Measurements from ENCODE around the gene CITED2. TPM values are rescaled to one million over a fixed set of nuclear protein-coding genes. Genes with fewer than 3 reads are reported as not detected.

Gene CITED2
- total RNA-seq, 1 experiment from 2014 or later = 46.1 TPM

DNA sequence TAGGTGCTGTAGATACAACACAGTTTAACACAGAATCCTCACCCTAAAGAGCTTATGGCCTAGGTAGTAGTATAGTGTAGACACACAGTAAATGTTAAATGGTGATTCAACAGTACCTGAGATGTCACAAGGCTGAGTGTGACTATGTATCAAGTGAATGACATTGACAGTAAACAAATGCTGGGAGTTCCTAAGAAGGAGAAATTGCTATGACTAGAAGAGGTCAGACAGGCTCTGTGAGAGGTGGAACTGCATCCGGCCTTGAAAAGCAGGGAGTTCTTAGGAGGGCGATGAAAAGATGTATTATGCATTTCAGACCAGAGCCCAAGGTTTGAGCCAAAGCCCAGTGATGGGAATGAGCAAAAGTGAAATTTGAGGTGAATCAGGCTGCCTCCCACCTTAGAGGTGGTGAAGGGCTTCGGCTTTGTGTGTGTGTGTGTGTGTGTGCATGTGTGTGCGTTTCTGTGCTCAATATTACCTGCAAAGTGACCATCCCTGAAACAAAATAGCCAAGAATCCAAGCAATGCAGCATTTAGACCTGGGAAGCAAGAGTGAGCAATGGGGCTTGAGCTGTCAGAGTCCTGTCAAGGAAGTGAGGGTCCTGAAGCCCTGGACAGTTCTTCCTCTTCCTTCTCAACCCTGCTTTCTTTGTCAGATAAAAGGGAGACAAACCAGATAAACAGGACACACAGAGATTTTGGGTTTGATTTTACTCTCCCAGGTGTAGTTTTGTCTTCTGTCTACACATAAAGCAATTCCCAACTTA, 32.3 kb upstream of the CITED2 start:
- Histone ChIP-seq H3K79me2 (ENCODE audit: insufficient read depth, low read length) (no peaks in the 10 kb centered on the region), H3K4me3 (replicated peaks in 1 of 2; ENCODE audit: low read depth in 1 of 2, low read length in 2 of 2) (no peak overlapping the region), H4K20me1 (ENCODE audit: insufficient read depth) (no peaks in the 10 kb centered on the region), H3K9me2 (ENCODE audit: insufficient read depth) (no peaks in the 10 kb centered on the region), H2AFZ (ENCODE audit: low read depth, low read length, poor library complexity, severe bottlenecking) (no peak overlapping the region), H3K36me3 (ENCODE audit: control insufficient read depth in 1 of 2, insufficient read depth in 2 of 2, low read length in 2 of 2) (no peaks in the 10 kb centered on the region), H3K9me3 (ENCODE audit: control insufficient read depth in 1 of 2, insufficient read depth in 1 of 2, low read depth in 1 of 2, low read length in 2 of 2) (no peaks in the 10 kb centered on the region), H3K27me3 (ENCODE audit: insufficient read depth, low read length) (no peaks in the 10 kb centered on the region), H3K27ac (ENCODE audit: low read depth, low read length) (no peak overlapping the region), H3K9ac (ENCODE audit: low read length) (no peak overlapping the region), H3K4me2 (ENCODE audit: low read length) (no peak overlapping the region), H3K4me1 (ENCODE audit: control insufficient read depth in 1 of 2, insufficient read depth in 2 of 2, low read length in 2 of 2) (peaks cover 0 to 11% of the 10 kb centered on the region in 2 experiments; a peak in 3 of 4 replicates)
- DNase-seq (ENCODE audit: low read depth, low spot score) (no peak), ATAC-seq (no peak)
- TF ChIP-seq, protein P1, sequence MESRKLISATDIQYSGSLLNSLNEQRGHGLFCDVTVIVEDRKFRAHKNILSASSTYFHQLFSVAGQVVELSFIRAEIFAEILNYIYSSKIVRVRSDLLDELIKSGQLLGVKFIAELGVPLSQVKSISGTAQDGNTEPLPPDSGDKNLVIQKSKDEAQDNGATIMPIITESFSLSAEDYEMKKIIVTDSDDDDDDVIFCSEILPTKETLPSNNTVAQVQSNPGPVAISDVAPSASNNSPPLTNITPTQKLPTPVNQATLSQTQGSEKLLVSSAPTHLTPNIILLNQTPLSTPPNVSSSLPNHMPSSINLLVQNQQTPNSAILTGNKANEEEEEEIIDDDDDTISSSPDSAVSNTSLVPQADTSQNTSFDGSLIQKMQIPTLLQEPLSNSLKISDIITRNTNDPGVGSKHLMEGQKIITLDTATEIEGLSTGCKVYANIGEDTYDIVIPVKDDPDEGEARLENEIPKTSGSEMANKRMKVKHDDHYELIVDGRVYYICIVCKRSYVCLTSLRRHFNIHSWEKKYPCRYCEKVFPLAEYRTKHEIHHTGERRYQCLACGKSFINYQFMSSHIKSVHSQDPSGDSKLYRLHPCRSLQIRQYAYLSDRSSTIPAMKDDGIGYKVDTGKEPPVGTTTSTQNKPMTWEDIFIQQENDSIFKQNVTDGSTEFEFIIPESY (IDR thresholded peaks at IDR 0.05; ENCODE audit: extremely low read depth, insufficient replicate concordance, low read length) = no peak
- no peak for TF ChIP-seq CBX3 (IDR thresholded peaks at IDR 0.05; ENCODE audit: low read depth)
- TF ChIP-seq, protein P2, sequence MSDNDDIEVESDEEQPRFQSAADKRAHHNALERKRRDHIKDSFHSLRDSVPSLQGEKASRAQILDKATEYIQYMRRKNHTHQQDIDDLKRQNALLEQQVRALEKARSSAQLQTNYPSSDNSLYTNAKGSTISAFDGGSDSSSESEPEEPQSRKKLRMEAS (IDR thresholded peaks at IDR 0.05) = no peak
- no peak for TF ChIP-seq JUND (IDR thresholded peaks at IDR 0.05)
- no peak for TF ChIP-seq SRF (IDR thresholded peaks at IDR 0.05; ENCODE audit: low read depth)
- no peak for TF ChIP-seq POLR2AphosphoS5 (IDR thresholded peaks at IDR 0.05; ENCODE audit: low read depth, low read length)
- TF ChIP-seq EZH2 (IDR thresholded peaks at IDR 0.05) = no peak
- no peak for TF ChIP-seq TCF7L2 (IDR thresholded peaks at IDR 0.05; ENCODE audit: borderline replicate concordance, extremely low read depth, insufficient read depth, insufficient read length)
- TF ChIP-seq ZFX (IDR thresholded peaks at IDR 0.05) = no peak
- no peak for TF ChIP-seq FOSL1 (IDR thresholded peaks at IDR 0.05; ENCODE audit: low read depth)
- intact Hi-C loops (cut with micrococcal nuclease) = no loop called here
- no TSS peak for BruUV-seq (replicated peaks)
- RAD21 ChIA-PET (ENCODE audit: low non-redundant PET in 1 of 2, low total read pairs in 2 of 2, uncharacterized antibody in 2 of 2, unreplicated experiment in 2 of 2) = no interaction called here
- POLR2A ChIA-PET = no interaction called here
- CTCF ChIA-PET = no interaction called here

Data from HCT116 (cell line).